GM19099 (cell line): ENCODE measurements around the gene CMTM1.
A peak's percentile ranks its signal among the peaks of the same experiment; 100 is the strongest.

ENCODE experiments used
- POLR2A ChIP-seq: IDR thresholded peaks from 3 replicates; pipeline ENCODE4 v1.6.1; 2011; ENCODE audit warnings: low read depth; ENCODE audit not compliant: insufficient read length; ENCODE audit errors: extremely low read depth

Gene CMTM1

GRCh38 chr16:66566051-66566901, at the start of gene CMTM1:
Gene CMTM1 (plus strand): TSS chr16:66566439. CDS start chr16:66566514, 75 bp downstream.
- TF ChIP-seq POLR2A = no peak

- no peak for TF ChIP-seq POLR2A
Measured at GRCh38 chr16:66516509-66516807, 49.8 kb upstream of the CMTM1 start.

- TF ChIP-seq POLR2A = no peak
Measured at GRCh38 chr16:66516808-66517585, 49.2 kb upstream of the CMTM1 start.

- TF ChIP-seq POLR2A = no peak
Measured at GRCh38 chr16:66517586-66518263, 48.5 kb upstream of the CMTM1 start.

- no peak for TF ChIP-seq POLR2A
Measured at GRCh38 chr16:66519482-66520373, 46.5 kb upstream of the CMTM1 start.

GRCh38 chr16:66520406-66521170, 45.7 kb upstream of the CMTM1 start:
- no peak for TF ChIP-seq POLR2A

GRCh38 chr16:66521252-66521713, 45.0 kb upstream of the CMTM1 start:
- TF ChIP-seq POLR2A = no peak

GRCh38 chr16:66521951-66522771, 44.1 kb upstream of the CMTM1 start:
- TF ChIP-seq POLR2A = no peak

- no peak for TF ChIP-seq POLR2A
Measured at GRCh38 chr16:66522816-66523590, 43.2 kb upstream of the CMTM1 start.

- peak; percentile 19 for TF ChIP-seq POLR2A
Measured at GRCh38 chr16:66523861-66524354, 42.3 kb upstream of the CMTM1 start.

GRCh38 chr16:66524601-66525164, 41.6 kb upstream of the CMTM1 start:
- no peak for TF ChIP-seq POLR2A
